ENCODE measurements around the gene POC1B. TPM values are rescaled to one million over a fixed set of nuclear protein-coding genes. Genes with fewer than 3 reads are reported as not detected.

The POC1B gene
- total RNA-seq, 1 experiment from 2014 or later, result 17.8 TPM

DNA sequence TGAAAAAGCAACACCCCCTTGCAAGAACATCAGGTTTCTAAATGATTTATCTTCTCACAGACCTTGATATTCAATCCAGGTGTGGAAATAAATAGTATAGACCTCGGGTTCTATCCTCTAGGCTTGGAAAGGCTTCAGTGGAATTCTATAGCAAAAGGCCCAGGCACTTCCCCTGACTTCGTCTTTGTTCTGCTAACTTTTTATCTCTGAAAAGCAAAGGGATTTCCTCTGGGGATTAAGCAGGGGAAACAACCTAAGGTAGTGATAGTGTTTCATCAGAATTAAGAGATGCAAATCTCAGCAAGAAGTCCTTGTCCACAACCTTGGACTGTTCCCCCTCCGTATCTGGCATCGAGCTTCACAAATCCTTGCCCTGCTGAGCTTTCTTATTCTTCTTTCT lies 114.0 kb downstream of the POC1B start:
- ChIA-PET CTCF (interaction anchor here (0.7 kb wide), 1 partner anchor 393 kb away, joined by 4 read pairs; no protein-coding TSS in a partner anchor), POLR2A (no interaction called here)
- Mint-ChIP-seq H3K27ac (peak overlapping the region; percentile 34), H3K27me3 (ENCODE audit: low read depth) (no peaks in the 10 kb centered on the region; the same call in 1 of the 2 replicates), H3K4me3 (no peak overlapping the region), H3K9me3 (peaks cover 4% of the 10 kb centered on the region; the same call in 1 of the 2 replicates), H3K36me3 (0 out of 2 replicates have a peak, but pooled peaks cover 3% of the 10 kb centered on the region), H3K4me1 (peaks cover 34% of the 10 kb centered on the region)
- ATAC-seq (peak; percentile 53; the same call in 1 of the 2 replicates), DNase-seq (ENCODE audit: low spot score) (no peak)
- TF ChIP-seq, protein P1, sequence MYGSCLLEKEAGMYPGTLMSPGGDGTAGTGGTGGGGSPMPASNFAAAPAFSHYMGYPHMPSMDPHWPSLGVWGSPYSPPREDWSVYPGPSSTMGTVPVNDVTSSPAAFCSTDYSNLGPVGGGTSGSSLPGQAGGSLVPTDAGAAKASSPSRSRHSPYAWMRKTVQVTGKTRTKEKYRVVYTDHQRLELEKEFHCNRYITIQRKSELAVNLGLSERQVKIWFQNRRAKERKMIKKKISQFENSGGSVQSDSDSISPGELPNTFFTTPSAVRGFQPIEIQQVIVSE (CRISPR knock-in tag; IDR thresholded peaks at IDR 0.05; ENCODE audit: borderline replicate concordance), result no peak
- TF ChIP-seq E2F4 (CRISPR knock-in tag; IDR thresholded peaks at IDR 0.05; ENCODE audit: borderline replicate concordance, low read depth), result no peak
- TF ChIP-seq ZBTB43 (CRISPR knock-in tag; IDR thresholded peaks at IDR 0.05), result no peak
- TF ChIP-seq AR (CRISPR knock-in tag; IDR thresholded peaks at IDR 0.05), result no peak
- no peak for TF ChIP-seq AFF4 (CRISPR knock-in tag; IDR thresholded peaks at IDR 0.05; ENCODE audit: borderline replicate concordance)

- Mint-ChIP-seq H3K27ac (no peak overlapping the region), H3K4me3 (no peak overlapping the region), H3K36me3 (0 out of 2 replicates have a peak, but pooled peaks cover 3% of the 10 kb centered on the region), H3K9me3 (peaks cover 4% of the 10 kb centered on the region; the same call in 1 of the 2 replicates), H3K4me1 (peaks cover 31% of the 10 kb centered on the region), H3K27me3 (ENCODE audit: low read depth) (no peaks in the 10 kb centered on the region; the same call in 1 of the 2 replicates)
- ATAC-seq (no peak), DNase-seq (ENCODE audit: low spot score) (no peak)
- CTCF ChIA-PET, result no interaction called here
- TF ChIP-seq GRHL2 (CRISPR knock-in tag; IDR thresholded peaks at IDR 0.05; ENCODE audit: insufficient replicate concordance, severe bottlenecking), result no peak
- no peak for TF ChIP-seq TEAD1 (CRISPR knock-in tag; IDR thresholded peaks at IDR 0.05)
- TF ChIP-seq, protein P2, sequence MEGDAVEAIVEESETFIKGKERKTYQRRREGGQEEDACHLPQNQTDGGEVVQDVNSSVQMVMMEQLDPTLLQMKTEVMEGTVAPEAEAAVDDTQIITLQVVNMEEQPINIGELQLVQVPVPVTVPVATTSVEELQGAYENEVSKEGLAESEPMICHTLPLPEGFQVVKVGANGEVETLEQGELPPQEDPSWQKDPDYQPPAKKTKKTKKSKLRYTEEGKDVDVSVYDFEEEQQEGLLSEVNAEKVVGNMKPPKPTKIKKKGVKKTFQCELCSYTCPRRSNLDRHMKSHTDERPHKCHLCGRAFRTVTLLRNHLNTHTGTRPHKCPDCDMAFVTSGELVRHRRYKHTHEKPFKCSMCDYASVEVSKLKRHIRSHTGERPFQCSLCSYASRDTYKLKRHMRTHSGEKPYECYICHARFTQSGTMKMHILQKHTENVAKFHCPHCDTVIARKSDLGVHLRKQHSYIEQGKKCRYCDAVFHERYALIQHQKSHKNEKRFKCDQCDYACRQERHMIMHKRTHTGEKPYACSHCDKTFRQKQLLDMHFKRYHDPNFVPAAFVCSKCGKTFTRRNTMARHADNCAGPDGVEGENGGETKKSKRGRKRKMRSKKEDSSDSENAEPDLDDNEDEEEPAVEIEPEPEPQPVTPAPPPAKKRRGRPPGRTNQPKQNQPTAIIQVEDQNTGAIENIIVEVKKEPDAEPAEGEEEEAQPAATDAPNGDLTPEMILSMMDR (IDR thresholded peaks at IDR 0.05), result no peak
- no peak for TF ChIP-seq TEAD4 (CRISPR knock-in tag; IDR thresholded peaks at IDR 0.05)
- POLR2A ChIA-PET, result no interaction called here
These were observed 114.6 kb downstream of the POC1B start for GRCh38 chr12:89411234-89411633.

All from WTC11 (cell line).